Hematopoietic multipotent progenitor cell treated with erythropoietin and hydrocortisone succinate and interleukin-3 and kit ligand, for 6 days (in vitro differentiated cells): ENCODE data around the gene CASK.

ENCODE experiments used
- DNase-seq: peaks from one replicate; pipeline ENCODE4 v3.0.0-alpha.2; 2015

Gene CASK, protein sequence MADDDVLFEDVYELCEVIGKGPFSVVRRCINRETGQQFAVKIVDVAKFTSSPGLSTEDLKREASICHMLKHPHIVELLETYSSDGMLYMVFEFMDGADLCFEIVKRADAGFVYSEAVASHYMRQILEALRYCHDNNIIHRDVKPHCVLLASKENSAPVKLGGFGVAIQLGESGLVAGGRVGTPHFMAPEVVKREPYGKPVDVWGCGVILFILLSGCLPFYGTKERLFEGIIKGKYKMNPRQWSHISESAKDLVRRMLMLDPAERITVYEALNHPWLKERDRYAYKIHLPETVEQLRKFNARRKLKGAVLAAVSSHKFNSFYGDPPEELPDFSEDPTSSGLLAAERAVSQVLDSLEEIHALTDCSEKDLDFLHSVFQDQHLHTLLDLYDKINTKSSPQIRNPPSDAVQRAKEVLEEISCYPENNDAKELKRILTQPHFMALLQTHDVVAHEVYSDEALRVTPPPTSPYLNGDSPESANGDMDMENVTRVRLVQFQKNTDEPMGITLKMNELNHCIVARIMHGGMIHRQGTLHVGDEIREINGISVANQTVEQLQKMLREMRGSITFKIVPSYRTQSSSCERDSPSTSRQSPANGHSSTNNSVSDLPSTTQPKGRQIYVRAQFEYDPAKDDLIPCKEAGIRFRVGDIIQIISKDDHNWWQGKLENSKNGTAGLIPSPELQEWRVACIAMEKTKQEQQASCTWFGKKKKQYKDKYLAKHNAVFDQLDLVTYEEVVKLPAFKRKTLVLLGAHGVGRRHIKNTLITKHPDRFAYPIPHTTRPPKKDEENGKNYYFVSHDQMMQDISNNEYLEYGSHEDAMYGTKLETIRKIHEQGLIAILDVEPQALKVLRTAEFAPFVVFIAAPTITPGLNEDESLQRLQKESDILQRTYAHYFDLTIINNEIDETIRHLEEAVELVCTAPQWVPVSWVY

DNA sequence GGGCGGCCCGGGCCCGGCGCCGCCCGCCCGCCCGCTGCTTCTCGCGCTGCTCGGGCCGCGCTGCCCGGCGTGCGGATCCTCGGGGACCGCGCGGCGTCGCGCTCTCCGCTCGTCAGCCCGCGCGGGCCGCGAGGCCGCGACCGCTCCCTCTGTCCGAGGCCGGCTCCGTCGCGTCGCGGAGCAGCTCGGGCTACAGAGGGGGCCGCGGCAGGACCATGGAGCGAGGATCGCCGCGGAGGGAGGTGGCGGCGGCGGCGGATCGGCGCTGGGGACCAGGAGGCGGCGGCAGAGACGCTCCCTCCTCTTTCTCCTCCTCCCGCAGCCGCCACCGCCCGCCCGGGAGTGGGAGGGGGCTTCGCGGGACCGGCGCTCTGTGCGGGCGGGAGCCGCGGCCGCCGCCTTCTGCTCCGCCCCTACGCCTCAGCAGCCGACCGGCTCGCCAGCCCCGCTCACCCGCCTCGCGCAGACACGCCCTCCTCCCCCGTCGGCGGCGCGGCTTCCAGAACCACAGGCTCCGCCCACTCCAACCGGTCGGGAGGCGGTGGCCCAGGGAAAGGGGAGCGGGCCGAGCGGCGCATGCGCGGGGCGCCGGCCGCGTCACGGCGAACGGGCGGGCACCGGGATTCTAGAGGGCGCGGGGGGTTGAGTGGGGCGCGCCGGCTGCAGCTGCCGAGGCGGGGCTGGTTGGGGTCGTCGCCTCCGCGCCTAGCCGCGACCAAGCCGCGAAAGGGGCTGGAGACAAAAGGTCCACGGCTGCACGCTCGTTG is at the start of gene CASK:
Gene CASK (minus strand): TSS at position 344 of the 767 bp plus-strand sequence. CDS start 566 bp downstream, outside the sequence.
- DNase-seq = peak; percentile 89

DNA sequence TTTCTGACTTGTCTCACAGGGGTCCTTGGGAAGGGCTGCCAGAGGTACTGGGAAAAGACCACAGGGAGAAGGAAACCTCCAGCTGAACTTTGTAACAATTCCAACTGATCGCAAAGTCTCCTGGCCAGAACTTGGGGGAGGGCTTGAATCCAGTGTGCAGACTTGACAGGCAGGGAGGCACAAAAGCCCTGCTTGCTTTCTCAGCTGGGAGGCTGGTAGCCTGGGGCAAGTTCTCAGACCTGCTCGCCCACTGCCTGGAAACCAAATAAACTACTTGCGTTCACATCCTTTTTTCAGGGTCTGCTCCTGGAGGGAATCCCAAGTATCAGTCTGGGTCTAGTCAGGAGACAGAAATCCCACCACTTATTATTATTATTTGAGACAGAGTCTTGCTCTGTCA is 48.0 kb upstream of the CASK start:
- DNase-seq = no peak

DNA sequence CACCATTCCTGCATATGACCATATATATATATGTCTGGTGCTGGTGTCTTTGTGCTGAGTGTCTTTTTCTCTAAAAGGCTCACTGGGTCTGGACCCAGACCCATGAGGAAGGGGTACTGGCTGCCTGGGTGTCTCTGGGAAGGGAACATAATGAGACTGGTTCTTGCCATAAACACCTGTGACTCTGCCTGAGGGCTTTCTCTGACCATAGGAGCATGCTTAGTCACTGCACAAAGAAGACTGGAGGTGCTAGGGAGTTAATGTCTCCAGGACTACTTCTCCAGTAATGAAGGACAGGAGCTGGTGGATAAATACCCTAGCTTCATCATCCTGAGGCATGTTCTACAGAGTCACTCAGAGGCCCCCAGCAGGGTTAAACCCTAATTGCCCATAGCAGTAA is 47.1 kb upstream of the CASK start:
- DNase-seq = no peak

DNA sequence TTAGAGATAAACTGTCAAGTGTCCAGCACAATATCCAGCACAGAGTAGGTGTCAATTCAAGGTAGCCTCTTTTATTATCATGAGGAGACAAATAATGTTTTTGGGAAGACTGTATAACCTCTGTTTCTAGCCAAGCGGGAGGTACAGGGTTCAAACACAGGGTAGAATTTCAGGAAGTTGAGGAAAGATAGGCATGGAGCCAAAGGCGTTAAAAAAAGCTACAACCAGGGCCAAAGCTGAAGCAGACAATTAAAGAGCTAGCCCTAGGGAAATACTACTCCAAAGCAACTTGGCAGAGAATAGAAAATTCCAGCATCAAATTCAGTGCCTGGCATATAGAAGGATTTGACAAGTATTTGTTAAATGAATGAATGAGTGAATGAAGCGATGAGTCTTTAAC is 40.0 kb upstream of the CASK start:
- DNase-seq = no peak

DNA sequence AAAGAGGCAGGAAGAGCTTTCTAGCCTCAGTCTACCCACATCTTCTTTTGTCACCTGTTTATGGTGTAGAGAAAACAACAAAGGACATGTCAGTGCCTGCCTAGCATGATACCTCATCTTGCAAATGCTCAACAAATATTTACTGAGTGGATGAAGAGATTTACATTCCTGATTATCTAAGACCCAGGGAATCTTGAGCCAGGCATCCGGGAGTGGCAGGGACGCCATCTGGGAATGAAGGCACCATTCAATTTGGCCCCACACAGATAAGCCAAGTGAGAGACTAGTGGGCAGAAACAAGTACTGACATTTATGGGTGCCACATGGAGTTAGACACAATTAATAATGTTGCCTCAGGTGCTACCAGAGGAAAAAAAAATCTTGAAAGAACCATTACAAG is 36.8 kb upstream of the CASK start:
- DNase-seq = no peak

DNA sequence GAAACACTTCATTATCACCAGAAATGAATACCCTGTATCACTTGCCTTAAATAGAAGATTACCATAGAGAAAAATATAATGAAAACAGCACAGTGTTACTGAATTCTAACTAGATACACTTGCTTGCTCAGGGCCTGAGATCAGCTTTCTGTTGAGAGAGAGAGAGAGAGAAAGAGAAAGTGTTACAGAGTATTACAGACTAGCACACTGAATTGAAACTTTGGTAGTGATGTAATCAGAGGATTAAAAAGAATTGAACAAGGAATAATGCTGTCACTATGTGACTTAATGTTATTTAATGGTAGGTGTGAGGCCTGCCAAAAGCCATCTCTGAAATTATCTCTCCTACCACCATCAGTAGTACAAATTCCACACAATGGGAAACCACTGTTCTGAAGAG is 35.5 kb upstream of the CASK start:
- no peak for DNase-seq

DNA sequence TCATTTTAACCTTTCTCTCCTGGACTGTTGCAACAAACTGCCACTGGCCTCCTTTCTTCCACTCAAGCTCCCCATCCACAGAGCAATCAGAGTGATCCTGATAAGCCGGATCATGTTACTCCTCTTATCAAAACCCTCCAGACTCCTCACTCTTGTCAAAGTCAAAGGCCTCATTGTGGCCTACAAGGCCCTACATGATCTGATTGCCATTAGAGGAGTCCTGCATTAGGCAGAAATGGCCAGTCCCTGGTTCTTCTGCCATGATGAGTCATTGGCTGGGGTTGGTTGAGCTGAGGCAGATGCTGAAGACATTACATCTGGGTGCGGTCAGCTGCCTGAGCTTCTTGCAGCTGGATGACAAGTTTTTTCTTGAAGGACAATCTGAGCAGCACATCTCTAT is 32.7 kb upstream of the CASK start:
- peak; percentile 18 for DNase-seq

DNA sequence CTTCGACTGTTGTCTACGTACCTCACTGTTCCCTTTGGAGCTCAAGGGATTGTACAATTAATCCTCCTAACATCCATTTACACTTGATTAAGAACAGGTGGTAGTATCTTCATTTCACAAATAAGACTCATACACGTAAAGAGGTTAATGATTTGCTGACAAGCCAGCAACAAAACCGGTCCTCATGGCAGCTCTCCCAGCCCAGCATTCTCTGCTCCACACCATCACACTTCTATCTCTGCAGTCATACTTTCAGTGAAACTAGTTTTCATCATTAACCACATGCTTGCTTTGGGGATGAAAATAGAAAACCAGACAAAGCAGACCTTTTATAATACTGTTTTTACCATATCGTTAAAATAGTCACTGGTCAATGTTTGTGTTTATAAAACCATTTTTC is 28.7 kb upstream of the CASK start:
- DNase-seq = no peak

DNA sequence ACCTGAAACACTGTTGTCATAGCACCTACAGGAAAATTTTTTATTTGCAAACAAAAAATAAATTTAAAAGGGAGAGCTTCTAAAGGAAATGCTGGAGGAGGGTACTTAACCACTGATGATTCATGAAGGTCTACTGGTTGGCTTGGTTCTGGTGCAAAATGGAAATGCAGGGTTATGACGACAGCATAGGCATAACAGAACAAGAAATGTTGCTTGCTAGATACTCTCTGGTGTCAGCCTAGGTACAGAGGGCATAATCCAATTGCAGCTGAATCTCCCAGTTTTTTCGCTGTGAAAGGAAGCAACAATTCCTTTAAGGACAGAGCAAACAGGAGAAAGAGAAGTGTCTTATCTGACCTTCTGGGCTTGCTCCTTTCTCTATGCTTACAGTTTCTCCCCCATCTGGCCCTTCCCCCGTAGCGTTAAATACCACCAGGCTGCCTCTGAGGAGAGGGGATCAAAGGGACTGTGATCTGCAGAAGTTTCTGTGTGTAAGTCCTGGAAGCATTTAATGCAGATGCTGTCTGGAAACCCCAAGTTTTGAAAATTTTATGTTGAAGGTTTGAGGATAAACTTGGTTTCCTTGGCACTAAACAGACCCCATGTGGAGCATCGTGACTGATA is 23.7 kb upstream of the CASK start:
- DNase-seq = no peak

DNA sequence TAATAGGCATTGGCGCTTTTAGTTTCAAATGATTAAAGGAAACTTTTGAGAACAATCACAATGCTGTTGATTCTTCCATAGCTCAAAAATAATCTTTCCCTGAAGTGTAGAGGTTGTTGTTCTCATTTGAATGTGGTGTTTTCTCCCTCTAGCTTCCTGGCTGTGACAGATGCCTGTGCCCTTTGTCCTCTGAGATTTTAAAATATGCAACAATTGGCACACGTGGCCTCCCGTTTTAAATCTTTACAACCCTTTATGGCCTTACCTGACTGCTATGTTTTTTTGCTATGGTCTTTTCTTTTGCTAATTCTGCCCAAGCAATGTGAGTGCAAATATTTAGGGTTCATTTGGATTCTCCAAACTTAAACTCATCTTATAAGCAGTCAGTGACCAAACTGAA is 22.9 kb upstream of the CASK start:
- no peak for DNase-seq

DNA sequence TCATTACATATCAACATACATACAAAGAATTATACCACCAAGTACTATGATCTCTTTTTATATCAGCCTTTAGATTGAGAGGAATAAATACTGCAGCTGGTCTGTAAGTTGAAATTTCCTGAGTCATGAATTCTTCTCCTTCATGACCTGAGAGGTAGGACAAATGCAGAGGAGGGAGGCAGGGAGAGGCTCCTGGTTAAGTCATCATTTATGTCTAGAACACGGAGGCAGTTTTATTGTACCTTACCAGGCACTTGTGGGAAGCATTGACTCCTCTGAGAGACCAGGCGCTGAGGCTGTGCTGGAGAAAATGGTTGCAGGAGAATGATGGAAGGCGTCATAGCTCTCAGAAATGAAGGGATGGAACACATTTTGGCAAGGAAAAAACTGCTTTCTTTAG is 12.5 kb upstream of the CASK start:
- DNase-seq = no peak

DNA sequence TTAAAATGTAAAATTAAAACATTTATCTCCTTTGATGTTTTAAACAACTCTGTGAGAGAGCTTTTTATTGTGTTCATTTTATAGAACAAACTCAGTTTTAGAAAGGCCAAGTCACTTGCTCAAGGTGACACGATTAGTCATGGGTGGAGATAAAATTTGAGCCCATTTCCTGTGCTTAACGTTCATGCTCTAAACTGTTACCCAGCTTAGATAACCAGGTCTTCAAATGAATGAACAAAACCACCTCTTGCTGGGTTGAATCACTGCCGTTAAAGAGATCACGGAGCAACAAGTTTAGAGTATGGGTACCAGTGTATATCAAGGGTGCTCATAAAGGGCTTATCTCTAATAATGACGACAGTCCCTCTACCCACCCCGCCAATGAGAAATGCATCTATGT is 10.2 kb upstream of the CASK start:
- peak; percentile 19 for DNase-seq

DNA sequence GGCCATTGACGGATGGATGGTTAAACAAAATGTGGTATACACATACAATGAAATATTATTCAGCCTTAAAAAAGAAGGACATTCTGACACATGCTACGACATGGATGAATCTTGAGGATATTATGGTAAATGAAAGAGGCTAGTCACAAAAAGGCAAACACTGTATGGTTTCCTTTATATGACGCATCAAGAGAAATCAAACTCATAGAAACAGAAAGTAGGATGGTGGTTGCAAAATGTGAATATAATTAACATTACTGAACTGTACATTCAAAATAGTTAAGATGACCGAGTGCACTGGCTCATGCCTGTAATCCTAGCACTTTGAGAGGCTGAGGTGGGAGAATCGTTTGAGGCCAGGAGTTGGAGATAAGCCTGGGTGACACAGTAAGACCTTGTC is 9.5 kb upstream of the CASK start:
- no peak for DNase-seq

DNA sequence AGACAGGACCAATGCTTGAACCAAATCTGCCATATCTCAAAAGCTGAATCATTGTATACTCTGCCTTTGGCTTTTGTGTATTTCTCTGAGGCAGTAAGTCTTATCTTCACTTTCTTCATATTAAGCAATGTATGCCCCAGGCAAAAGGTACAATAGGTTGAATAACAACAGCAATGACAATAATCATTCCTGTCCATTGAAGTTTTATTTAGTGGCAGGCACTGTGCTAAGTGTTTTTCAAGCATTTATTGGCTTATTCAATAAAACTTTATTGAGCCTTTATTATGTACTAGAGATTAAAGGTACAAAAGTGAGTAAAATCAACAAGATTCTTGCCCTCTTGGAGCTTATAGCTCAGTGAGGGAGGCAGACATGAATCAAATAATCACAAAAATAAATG is 8.2 kb upstream of the CASK start:
- DNase-seq = no peak

DNA sequence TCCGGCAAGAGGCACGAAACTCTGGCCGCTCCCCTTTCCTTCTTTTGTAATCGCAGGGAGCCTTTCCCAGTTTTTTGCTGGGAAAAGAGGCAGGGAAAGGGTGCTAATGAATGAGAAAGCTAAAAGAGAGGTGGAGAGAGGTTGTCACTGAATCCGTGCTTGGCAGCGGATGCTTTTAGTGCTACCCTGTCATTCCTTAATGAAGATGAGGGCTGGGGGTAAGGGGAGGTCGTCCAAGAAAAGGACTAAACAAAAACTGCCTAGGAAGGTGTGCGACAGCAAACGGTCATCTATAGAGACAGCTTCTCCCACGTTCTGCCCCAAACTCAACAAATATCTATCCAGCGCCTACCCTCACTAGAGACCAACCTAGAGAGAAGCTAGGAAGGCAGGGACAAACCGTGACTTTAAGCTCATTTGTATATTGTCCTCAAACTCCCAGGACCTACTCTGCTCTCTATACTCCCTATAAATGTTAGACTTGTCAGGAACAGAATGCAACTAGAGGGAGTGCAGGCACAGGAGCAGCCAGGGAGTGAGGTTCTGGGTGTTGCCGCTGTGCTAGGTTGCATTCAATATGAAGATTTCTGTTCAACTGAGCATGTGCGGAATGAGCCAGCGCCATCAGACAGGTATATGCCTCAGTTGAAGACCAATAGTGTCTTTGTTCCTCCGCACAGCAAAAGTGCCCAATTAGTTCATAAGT is 777 bp upstream of the CASK start:
- peak; percentile 37 for DNase-seq

DNA sequence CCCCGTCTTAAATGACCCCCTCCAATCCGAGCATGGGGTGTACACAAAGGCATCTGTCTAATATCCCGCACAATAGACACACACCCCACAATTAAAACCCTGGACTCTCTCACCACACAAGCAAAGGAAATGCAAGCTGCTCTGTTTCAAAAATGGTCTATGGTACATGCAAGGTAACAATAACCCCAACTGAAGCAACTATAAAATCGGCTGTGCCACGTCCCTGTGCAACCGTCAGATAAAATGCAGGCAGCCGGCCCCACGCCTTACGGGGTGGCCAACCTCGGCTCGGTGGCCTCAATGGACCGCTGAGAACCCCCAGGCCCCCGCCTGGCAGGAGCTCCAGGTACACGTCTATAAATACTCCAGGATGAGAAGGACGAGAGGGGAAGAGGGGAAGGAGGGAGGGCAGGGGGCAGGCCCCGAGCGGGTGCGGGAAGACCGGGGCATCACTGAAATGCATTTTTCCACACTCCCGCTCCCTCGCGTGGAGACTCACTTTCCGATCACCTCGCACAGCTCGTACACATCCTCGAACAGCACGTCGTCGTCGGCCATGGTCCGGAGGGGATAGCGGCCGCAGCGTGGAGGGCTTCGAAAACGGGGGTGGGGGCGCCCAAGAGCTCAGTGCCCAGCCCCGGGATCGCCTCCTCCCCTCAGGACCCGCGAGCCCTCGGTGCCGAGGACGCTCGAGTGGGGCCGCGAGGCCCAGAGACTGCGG is 763 bp downstream of the CASK start:
- DNase-seq = no peak

DNA sequence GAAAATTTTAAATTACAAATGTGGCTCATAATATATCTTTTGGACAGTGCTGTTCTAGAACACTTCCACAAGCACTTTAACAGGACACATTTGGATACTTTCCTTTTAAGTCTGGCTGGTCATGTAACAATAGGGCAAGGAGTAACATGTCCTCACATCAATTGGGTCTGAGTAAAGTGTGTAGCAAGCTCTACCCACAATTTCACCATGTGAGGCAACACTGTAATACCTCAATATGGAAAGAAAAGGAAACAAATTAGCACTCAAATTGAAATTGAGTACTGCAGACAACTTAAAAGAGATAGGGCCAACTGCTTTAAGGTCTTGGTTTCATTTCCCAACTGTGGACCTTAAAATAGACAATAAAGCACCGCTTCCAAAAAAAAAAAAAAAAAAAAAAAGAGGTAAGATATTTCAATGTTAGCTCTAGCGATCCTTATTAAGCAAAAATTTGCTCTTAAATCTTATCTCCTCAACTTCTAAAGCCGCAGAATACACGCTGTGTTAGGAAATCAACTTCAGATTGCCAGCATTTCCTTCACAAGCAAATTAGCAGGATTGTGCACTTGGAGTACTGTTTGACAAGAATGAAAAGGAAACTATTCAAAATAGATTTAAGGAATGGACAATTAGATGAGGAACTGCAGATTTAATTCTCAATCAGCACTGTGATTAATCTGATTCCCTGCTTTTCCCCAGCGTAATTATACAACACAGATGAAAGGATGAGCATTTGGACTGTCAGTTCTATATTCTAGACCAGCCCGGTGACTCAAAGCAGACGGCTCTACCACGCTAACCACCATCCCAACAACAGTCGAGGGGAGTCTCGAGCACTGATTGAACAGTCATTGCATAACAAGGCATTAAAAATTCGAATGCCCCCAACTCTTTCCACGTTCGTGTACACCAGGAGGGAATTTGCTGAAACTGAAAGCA is 1.6 kb downstream of the CASK start:
- peak; percentile 48 for DNase-seq

DNA sequence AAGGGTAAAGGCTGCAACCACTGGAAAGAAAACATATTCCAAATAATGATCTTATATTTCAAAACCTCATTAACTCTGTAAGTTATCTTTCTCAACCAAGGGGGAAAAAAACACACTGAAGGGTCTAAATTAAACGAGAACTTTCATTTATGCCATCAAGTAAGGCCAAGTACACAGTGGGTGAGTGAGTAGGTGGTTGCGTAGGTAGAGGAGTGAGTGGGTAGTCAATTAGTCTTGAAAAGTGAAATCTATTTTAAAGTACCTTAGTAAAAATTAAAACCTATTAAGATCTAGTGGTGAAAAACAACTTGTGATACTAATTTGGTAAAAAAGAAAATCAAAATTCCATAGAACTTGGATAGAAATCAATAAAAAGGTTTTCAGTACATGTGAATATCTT is 3.5 kb downstream of the CASK start:
- no peak for DNase-seq

DNA sequence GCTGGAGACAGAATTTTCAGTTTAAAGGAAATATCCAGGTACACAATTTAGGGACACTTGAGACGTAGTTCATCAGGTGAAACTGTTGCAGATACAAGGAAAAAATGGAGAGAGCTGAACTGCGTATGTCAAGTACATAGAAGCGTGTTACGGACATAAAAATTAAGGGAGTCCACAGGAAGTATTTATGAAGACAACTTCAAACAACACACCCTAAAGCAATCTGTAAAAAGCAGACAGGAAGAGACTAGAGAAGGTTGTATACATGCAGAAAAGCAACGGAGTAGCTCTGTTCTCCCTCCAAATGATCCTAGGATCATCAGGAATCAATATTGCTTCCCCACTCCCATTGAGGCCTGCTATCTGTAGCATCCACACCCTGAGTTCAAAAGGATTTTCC is 5.8 kb downstream of the CASK start:
- no peak for DNase-seq

DNA sequence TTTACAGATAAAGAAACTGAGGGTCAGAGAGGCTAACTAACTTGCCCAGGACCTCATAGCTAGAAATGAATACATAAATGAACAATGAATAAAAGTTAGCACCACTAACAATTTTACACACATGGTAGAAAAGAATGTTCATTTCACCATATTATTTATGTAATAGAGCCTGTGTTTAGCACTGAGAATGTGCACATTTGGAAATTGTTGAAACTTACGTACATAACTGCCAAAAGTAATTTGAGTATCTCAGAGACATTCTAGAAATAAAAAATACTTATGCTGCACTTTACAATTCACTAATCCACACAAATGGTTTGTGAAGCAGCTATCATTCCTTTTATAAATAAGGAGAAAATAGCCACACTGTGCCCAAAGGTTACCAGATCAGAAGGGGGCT is 9.9 kb downstream of the CASK start:
- no peak for DNase-seq
